GM18502 (cell line): ENCODE results near the gene PLEKHA8.

ENCODE experiments used
- ATAC-seq: cut with Tn5 transposase; IDR thresholded peaks from one replicate; pipeline ENCODE4 v1.9.1; 2021; ENCODE audit warnings: mild to moderate bottlenecking; ENCODE audit not compliant: unreplicated experiment, poor library complexity

The PLEKHA8 gene

GRCh38 chr7:30163231-30163894, 135.2 kb downstream of the PLEKHA8 start:
- ATAC-seq: peak; percentile 44

GRCh38 chr7:30164567-30164966, 136.4 kb downstream of the PLEKHA8 start:
- no peak for ATAC-seq

- ATAC-seq: no peak
Observed at GRCh38 chr7:30165590-30165989, 137.4 kb downstream of the PLEKHA8 start.

GRCh38 chr7:30166155-30166840, 138.1 kb downstream of the PLEKHA8 start:
- ATAC-seq: no peak

- no peak for ATAC-seq
Observed at GRCh38 chr7:30166841-30167235, 138.6 kb downstream of the PLEKHA8 start.

- ATAC-seq: no peak
Observed at GRCh38 chr7:30167901-30168300, 139.7 kb downstream of the PLEKHA8 start.

GRCh38 chr7:30168835-30169573, 140.8 kb downstream of the PLEKHA8 start:
- no peak for ATAC-seq

GRCh38 chr7:30169579-30169978, 141.4 kb downstream of the PLEKHA8 start:
- ATAC-seq: no peak

GRCh38 chr7:30170476-30171205, 142.4 kb downstream of the PLEKHA8 start:
- no peak for ATAC-seq

GRCh38 chr7:30171766-30172447, 143.7 kb downstream of the PLEKHA8 start:
- ATAC-seq: no peak

- no peak for ATAC-seq
Observed at GRCh38 chr7:30172451-30172850, 144.2 kb downstream of the PLEKHA8 start.

- no peak for ATAC-seq
Observed at GRCh38 chr7:30173058-30173897, 145.1 kb downstream of the PLEKHA8 start.

- no peak for ATAC-seq
Observed at GRCh38 chr7:30175180-30175579, 147.0 kb downstream of the PLEKHA8 start.

GRCh38 chr7:30175636-30176147, 147.5 kb downstream of the PLEKHA8 start:
- no peak for ATAC-seq

- no peak for ATAC-seq
Observed at GRCh38 chr7:30176463-30177109, 148.4 kb downstream of the PLEKHA8 start.

GRCh38 chr7:30177186-30177585, 149.0 kb downstream of the PLEKHA8 start:
- no peak for ATAC-seq

- ATAC-seq: no peak
Observed at GRCh38 chr7:30177965-30178364, 149.8 kb downstream of the PLEKHA8 start.

- ATAC-seq: peak; percentile 95
Observed at GRCh38 chr7:30178748-30179436, 150.7 kb downstream of the PLEKHA8 start.
